HPDE6-E6E7 (cell line): Measurements from ENCODE around the gene ARHGAP18.

Source experiments
- DNase-seq: peaks from one replicate; pipeline ENCODE4 v3.0.0; 2011; ENCODE audit warnings: missing footprints; ENCODE audit errors: extremely low spot score

Gene ARHGAP18

GRCh38 chr6:129667621-129668020 lies 42.4 kb downstream of the ARHGAP18 start:
- DNase-seq: no peak

- DNase-seq: no peak
Measured at GRCh38 chr6:129667034-129667433, 42.9 kb downstream of the ARHGAP18 start.

GRCh38 chr6:129665555-129665954 lies 44.4 kb downstream of the ARHGAP18 start:
- no peak for DNase-seq

- no peak for DNase-seq
Measured at GRCh38 chr6:129663531-129663930, 46.4 kb downstream of the ARHGAP18 start.

GRCh38 chr6:129662980-129663431 lies 47.0 kb downstream of the ARHGAP18 start:
- no peak for DNase-seq

GRCh38 chr6:129662406-129662766 lies 47.6 kb downstream of the ARHGAP18 start:
- DNase-seq: no peak

GRCh38 chr6:129661536-129662405 lies 48.2 kb downstream of the ARHGAP18 start:
- DNase-seq: no peak

- DNase-seq: no peak
Measured at GRCh38 chr6:129660346-129660676, 49.7 kb downstream of the ARHGAP18 start.

GRCh38 chr6:129659590-129660345 lies 50.2 kb downstream of the ARHGAP18 start:
- DNase-seq: no peak

GRCh38 chr6:129659167-129659566 lies 50.8 kb downstream of the ARHGAP18 start:
- DNase-seq: no peak

GRCh38 chr6:129657483-129657882 lies 52.5 kb downstream of the ARHGAP18 start:
- DNase-seq: no peak

GRCh38 chr6:129655334-129655733 lies 54.6 kb downstream of the ARHGAP18 start:
- DNase-seq: no peak

GRCh38 chr6:129653746-129654145 lies 56.2 kb downstream of the ARHGAP18 start:
- no peak for DNase-seq

GRCh38 chr6:129653229-129653628 lies 56.7 kb downstream of the ARHGAP18 start:
- no peak for DNase-seq

- DNase-seq: no peak
Measured at GRCh38 chr6:129651291-129651691, 58.7 kb downstream of the ARHGAP18 start.

- DNase-seq: no peak
Measured at GRCh38 chr6:129648819-129649491, 61.0 kb downstream of the ARHGAP18 start.

- DNase-seq: no peak
Measured at GRCh38 chr6:129647044-129647443, 62.9 kb downstream of the ARHGAP18 start.

GRCh38 chr6:129646642-129647041 lies 63.3 kb downstream of the ARHGAP18 start:
- DNase-seq: no peak

GRCh38 chr6:129645830-129646579 lies 64.0 kb downstream of the ARHGAP18 start:
- no peak for DNase-seq

- DNase-seq: no peak
Measured at GRCh38 chr6:129645106-129645829, 64.7 kb downstream of the ARHGAP18 start.

GRCh38 chr6:129644567-129645015 lies 65.4 kb downstream of the ARHGAP18 start:
- DNase-seq: no peak
